ENCODE data around the gene AGAP1.

Gene AGAP1

GRCh38 chr2:235612181-235612950 is 118.5 kb downstream of the AGAP1 start:
- DNase-seq = no peak

GRCh38 chr2:235613649-235614048 is 119.8 kb downstream of the AGAP1 start:
- DNase-seq = no peak

DNA sequence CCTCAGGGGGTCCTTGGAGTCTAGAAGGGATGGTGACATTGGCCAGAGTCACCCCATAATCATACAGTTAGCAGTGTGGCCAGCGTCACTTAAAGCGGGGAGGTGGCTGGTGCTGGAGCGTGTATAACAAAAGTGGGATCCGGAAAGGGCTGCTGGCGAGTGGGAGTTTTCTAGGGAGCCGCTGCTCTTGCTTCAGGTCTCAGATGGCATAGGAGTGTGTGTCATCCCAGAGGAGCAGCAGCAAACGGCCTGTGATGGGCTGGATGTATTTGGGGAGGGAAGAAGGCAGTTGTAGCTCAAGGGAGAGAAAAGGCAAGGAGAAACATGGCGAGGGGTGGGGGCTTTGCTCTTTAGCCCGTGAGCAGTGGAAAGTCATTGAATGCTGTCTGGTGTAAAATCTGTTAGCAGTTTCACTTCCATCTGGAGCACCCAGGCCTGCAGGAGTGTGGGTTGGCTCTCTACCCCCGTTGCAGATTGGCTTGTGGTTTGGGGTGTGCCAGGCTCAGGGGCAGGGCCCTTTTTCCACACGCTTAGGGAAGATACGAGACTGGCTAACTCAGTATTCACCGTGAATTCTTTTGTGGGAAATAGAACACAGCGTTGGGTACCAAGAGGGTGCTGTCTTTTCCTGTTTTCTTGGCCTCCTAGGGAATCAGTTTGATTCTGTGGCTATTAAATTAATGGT is 120.5 kb downstream of the AGAP1 start:
- no peak for DNase-seq

GRCh38 chr2:235614900-235615712 is 121.3 kb downstream of the AGAP1 start:
- no peak for DNase-seq

DNA sequence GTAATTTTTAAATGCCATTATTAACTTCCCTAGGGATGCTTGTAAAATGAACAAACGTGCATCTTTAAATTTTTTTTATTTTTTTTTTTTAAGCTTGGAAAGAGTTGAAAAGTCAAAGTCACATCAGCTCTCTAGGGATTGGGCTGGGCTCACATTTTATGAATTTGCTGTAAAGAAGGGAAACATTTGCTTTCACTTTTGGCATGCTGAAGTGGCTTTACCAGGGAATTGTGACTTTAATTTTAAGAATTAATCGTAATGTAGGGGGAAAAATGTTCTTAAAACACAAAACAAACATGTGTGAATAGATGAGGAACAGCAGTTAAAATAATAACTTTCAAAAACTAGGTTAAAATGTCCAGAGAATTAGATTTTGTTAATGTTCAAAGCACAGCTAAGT is 123.0 kb downstream of the AGAP1 start:
- DNase-seq = no peak

DNA sequence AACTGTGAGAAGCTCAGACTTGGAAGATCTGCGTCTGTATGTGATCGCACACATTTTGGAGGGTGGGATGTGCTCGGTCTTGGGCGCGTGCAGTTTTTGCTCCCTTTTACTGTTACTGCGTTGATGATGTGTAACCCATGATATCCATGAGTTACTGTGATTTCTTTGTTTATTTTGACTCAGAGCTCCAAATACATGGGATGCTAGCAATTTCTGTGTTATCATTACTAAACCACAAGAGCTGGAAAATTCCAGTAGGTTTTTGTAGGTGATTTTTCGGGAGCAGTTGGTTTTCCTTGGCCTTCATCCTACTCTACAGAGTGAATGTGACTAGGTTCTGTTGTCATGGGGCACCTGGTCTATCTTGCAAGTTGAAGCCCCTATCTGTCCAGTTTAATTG is 124.2 kb downstream of the AGAP1 start:
- DNase-seq = no peak

GRCh38 chr2:235619544-235619943 is 125.7 kb downstream of the AGAP1 start:
- no peak for DNase-seq

GRCh38 chr2:235621736-235622135 is 127.9 kb downstream of the AGAP1 start:
- no peak for DNase-seq

DNA sequence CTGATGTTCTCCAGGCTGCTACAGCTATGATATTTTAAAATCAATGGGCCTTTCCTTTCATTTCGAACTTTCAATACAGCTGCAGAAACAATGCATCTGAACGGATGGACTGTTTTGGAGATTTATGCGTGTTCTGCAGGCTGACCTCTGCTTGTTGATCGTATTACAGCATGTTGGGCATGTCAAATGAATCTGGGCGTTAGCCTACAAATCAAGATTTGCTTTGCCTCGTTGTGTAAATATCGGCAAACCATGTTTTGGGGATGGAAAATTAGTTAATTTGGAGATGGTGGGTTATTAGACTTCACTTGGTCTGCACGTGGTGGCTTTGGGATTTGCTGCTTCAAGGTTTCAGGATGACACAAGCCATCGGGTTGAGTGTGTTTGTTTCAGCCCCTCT is 129.3 kb downstream of the AGAP1 start:
- DNase-seq = no peak

DNA sequence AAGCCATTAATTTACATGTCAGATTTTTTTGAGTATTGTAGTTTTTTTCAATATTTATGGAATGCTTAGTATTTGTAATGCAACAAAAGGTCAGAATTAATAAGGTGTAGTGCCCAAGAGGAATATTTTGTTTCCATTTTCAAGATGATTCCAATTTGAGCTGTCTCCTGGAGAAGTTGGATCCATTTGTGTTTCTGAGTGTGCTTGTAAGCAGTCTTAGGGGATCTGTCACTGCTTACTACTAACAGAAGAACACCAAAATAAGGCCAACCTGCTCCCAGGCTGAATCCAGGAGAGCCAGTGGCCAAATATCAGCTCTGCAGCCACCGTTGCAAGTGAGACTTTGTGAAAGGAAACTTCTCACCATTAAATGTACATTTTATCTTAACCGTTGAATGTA is 129.9 kb downstream of the AGAP1 start:
- DNase-seq = no peak

DNA sequence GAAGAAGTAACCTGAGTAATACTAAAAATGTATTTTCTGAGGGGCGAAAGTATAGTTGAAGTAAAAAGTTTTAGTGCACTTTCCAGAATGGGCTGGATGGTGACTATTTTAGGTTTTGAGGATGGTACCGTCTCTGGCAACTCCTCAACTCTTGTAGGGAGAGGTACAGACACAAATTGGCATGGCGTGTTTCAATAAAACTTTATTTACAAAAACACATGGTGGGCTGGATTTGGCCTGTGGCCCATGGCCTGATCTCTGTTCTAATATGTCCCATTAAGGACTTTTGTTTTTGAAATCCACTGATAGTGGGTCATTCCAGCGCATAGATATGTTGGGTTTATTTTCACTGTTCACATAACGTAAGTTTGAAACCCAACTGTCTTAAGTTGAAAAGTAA is 132.8 kb downstream of the AGAP1 start:
- DNase-seq = no peak

DNA sequence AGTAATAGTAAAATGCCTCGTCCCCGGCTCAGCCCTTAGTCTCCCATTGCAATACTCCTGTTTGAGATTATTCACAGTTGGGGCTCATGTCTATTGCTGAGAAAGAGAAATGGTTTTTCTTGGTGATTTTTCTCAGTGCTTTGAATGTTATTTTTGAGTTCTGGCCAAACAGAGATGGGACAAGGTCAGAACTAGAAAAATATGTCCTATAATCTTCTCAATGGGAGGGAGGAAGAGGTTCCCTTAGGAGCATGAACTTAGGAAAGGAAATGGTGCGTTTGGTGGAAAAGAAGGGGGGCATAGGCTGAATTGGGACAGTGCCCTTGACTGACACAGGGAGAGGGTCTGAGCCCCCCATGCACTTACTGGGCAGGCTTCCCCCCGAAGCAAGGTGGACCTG is 133.8 kb downstream of the AGAP1 start:
- no peak for DNase-seq

- no peak for DNase-seq
Measured at GRCh38 chr2:235630718-235631296, 137.0 kb downstream of the AGAP1 start.

DNA sequence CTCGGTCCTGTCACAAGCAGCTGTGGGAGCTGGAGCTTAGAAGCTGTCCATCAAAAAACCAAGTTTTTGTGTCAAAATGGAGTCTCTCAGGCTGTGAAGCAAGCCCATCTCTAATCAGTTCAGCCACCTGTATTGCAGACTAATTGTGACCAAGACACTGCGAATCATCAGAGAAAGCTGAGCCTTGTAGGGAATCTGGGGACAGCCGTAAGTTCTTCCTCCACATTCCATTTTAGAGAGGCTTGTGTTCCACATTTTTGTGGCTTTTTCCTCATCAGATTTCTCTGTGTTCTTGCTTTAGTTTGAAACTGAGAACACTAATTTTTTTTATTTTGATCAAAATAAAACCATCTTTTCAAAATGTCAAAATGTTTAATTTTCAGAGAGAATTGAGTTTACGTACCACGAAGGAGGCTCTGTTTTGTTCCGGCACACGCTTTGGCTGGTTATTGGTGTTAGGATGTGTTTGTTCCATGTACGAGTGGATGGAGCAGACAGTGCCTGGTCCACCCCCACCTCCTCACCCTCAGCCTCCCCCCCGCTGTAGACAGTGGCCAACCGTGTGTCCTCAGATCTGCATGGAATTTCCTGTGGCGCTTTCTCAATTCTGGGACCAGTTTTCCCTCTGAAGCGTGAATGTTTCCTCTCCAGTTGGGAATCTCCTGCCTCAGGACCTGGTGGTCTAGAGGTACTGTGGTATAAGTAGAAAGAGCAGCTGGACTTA is 140.8 kb downstream of the AGAP1 start:
- DNase-seq = no peak

GRCh38 chr2:235636546-235636945 is 142.7 kb downstream of the AGAP1 start:
- no peak for DNase-seq

GRCh38 chr2:235637896-235638295 is 144.1 kb downstream of the AGAP1 start:
- no peak for DNase-seq

GRCh38 chr2:235638541-235639427 is 144.9 kb downstream of the AGAP1 start:
- no peak for DNase-seq

DNA sequence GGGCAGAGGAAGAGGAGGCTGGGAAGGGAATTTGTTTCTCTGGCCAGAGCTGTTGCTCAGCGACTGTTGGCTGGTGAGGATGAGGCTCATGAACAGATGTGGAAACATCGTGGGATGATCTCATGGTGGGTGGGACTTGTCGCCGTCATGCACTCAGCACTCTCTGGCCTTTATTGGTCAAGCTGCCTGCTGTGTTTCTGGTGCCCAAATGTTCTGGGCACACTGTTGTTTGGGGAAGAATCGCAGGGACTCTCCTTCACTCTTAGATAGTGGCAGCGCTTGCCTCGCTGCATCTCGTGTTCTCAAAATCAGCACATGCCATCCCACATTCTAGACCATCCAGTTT is 145.6 kb downstream of the AGAP1 start:
- no peak for DNase-seq

- DNase-seq = no peak
Measured at GRCh38 chr2:235639885-235640284, 146.0 kb downstream of the AGAP1 start.

GRCh38 chr2:235640377-235640776 is 146.5 kb downstream of the AGAP1 start:
- DNase-seq = no peak

DNA sequence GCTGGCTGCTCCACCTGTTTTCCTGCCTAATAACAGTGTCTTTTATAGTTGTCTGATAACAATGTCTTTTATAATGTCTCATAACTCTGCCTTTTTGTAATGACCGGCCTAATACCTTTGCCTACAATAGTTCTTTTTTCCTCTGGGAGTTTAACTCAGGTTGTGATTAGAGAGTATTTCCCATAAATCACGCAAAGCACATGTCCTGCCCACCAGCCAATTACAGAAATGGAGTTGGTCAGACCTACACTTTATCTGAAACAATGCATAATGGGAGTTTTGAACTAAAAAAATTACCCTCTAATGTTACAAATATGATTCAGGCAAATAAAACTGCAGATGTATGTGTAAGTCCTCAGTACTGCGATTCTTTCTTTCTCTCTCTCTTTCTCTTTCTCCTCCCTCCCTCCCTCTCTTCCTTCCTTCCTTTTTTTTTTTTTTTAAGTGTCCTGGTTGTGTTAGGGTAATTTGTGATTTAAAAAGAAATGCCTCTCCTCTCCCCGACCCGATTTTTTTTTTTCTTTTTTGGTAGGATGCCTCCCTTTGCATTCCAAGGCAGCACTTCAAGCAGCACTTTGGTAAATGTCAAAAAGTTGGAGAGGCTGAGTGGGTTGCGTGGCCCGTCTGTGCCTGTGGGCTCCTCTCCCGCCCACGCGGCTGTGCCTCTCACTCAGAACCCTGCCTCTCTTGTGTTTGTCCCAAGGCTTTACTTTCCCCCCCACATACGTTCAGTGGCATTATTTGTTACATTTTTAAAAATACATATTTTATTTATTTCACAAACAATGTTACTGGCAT is 147.3 kb downstream of the AGAP1 start:
- no peak for DNase-seq
